ENCODE measurements around the gene CUX1. TPM values are rescaled to one million over a fixed set of nuclear protein-coding genes. Genes with fewer than 3 reads are reported as not detected.

Gene CUX1
- total and polyA plus RNA-seq, 2 donors (not counting 1 experiment from before 2014, with no cell fraction given) = 22.7 to 38.1 TPM

- Histone ChIP-seq H4K20me1 (ENCODE audit: control insufficient read depth, extremely low read depth, insufficient read depth, low read length) (no peaks in the 10 kb centered on the region), H3K36me3 (ENCODE audit: control insufficient read depth, insufficient read depth, low read length) (peaks cover 6% of the 10 kb centered on the region), H3K4me2 (ENCODE audit: extremely low read depth, insufficient read depth, low read length) (no peak overlapping the region), H3K79me2 (ENCODE audit: control insufficient read depth, insufficient read depth, low read length) (no peaks in the 10 kb centered on the region), H3K27me3 (ENCODE audit: control insufficient read depth, insufficient read depth, low read length) (no peaks in the 10 kb centered on the region), H3K9ac (ENCODE audit: insufficient read depth, low read length) (no peak overlapping the region), H3K4me1 (ENCODE audit: control insufficient read depth, extremely low read depth, insufficient read depth, low read length) (no peaks in the 10 kb centered on the region), H3K4me3 (replicated peaks in 1 of 4; ENCODE audit: control extremely low read depth in 1 of 4, insufficient read depth in 1 of 4, low read depth in 3 of 4, low read length in 4 of 4) (no peak overlapping the region), H3K9me3 (ENCODE audit: control insufficient read depth, insufficient read depth, low read depth, low read length) (no peaks in the 10 kb centered on the region), H2AFZ (ENCODE audit: low read length) (no peak overlapping the region), H3K27ac (ENCODE audit: insufficient read depth, low read length) (no peak overlapping the region)
- TF ChIP-seq CTCF (conservative IDR thresholded peaks at IDR 0.05 in 1 of 2, IDR thresholded peaks at IDR 0.05 in 1 of 2; ENCODE audit: low read depth in 1 of 2, low read length in 2 of 2) (no peak), EZH2 (IDR thresholded peaks at IDR 0.05; ENCODE audit: low read length, missing control alignments) (no peak)
- no peak for DNase-seq (ENCODE audit: low read depth in 2 of 2)
Measured at GRCh38 chr7:102185796-102186195, 368.4 kb downstream of the CUX1 start.

- Histone ChIP-seq H2AFZ (ENCODE audit: low read length) (no peak overlapping the region), H4K20me1 (ENCODE audit: control insufficient read depth, extremely low read depth, insufficient read depth, low read length) (no peaks in the 10 kb centered on the region), H3K9me3 (ENCODE audit: control insufficient read depth, insufficient read depth, low read depth, low read length) (no peaks in the 10 kb centered on the region), H3K4me1 (ENCODE audit: control insufficient read depth, extremely low read depth, insufficient read depth, low read length) (no peaks in the 10 kb centered on the region), H3K27me3 (ENCODE audit: control insufficient read depth, insufficient read depth, low read length) (no peaks in the 10 kb centered on the region), H3K36me3 (ENCODE audit: control insufficient read depth, insufficient read depth, low read length) (peaks cover 6% of the 10 kb centered on the region), H3K4me3 (replicated peaks in 1 of 4; ENCODE audit: control extremely low read depth in 1 of 4, insufficient read depth in 1 of 4, low read depth in 3 of 4, low read length in 4 of 4) (no peak overlapping the region), H3K79me2 (ENCODE audit: control insufficient read depth, insufficient read depth, low read length) (no peaks in the 10 kb centered on the region), H3K9ac (ENCODE audit: insufficient read depth, low read length) (no peak overlapping the region), H3K27ac (ENCODE audit: insufficient read depth, low read length) (no peak overlapping the region), H3K4me2 (ENCODE audit: extremely low read depth, insufficient read depth, low read length) (no peak overlapping the region)
- TF ChIP-seq CTCF (conservative IDR thresholded peaks at IDR 0.05 in 1 of 2, IDR thresholded peaks at IDR 0.05 in 1 of 2; ENCODE audit: low read depth in 1 of 2, low read length in 2 of 2) (no peak), EZH2 (IDR thresholded peaks at IDR 0.05; ENCODE audit: low read length, missing control alignments) (no peak)
- no peak for DNase-seq (ENCODE audit: low read depth in 2 of 2)
Measured at GRCh38 chr7:102186306-102186705, 368.9 kb downstream of the CUX1 start.

- no peak overlapping the region for H3K27ac ChIP-seq (ENCODE audit: insufficient read depth, low read length)
- no peak overlapping the region for H2AFZ ChIP-seq (ENCODE audit: low read length)
- no peaks in the 10 kb centered on the region for H3K27me3 ChIP-seq (ENCODE audit: control insufficient read depth, insufficient read depth, low read length)
- H3K4me3 ChIP-seq (replicated peaks in 1 of 4; ENCODE audit: control extremely low read depth in 1 of 4, insufficient read depth in 1 of 4, low read depth in 3 of 4, low read length in 4 of 4) = no peak overlapping the region
- H3K36me3 ChIP-seq (ENCODE audit: control insufficient read depth, insufficient read depth, low read length) = peaks cover 6% of the 10 kb centered on the region
- TF ChIP-seq EZH2 (IDR thresholded peaks at IDR 0.05; ENCODE audit: low read length, missing control alignments) = no peak
- TF ChIP-seq CTCF (conservative IDR thresholded peaks at IDR 0.05 in 1 of 2, IDR thresholded peaks at IDR 0.05 in 1 of 2; ENCODE audit: low read depth in 1 of 2, low read length in 2 of 2) = no peak
- H3K9me3 ChIP-seq (ENCODE audit: control insufficient read depth, insufficient read depth, low read depth, low read length) = no peaks in the 10 kb centered on the region
- DNase-seq (ENCODE audit: low read depth in 2 of 2) = no peak
- no peaks in the 10 kb centered on the region for H3K4me1 ChIP-seq (ENCODE audit: control insufficient read depth, extremely low read depth, insufficient read depth, low read length)
- H3K79me2 ChIP-seq (ENCODE audit: control insufficient read depth, insufficient read depth, low read length) = no peaks in the 10 kb centered on the region
- H3K9ac ChIP-seq (ENCODE audit: insufficient read depth, low read length) = no peak overlapping the region
- no peak overlapping the region for H3K4me2 ChIP-seq (ENCODE audit: extremely low read depth, insufficient read depth, low read length)
- no peaks in the 10 kb centered on the region for H4K20me1 ChIP-seq (ENCODE audit: control insufficient read depth, extremely low read depth, insufficient read depth, low read length)
Measured at GRCh38 chr7:102188746-102189145, 371.3 kb downstream of the CUX1 start.

Data from fibroblast of lung (primary cell).